HUES64 (cell line): Measurements from ENCODE around the gene LRRC70.
A peak's percentile ranks its signal among the peaks of the same experiment; 100 is the strongest.
"Not testable (repeated sequence)": the region's sequence is repeated elsewhere in the genome, so short reads cannot be mapped to it uniquely, and the experiment has no call there.

Experiments
- H3K27ac ChIP-seq: 2 replicates; pipeline ENCODE4 v1.7.0; 2013; ENCODE audit warnings: low read depth, low read length, inconsistent platforms
- H3K27me3 ChIP-seq: 2 replicates; pipeline ENCODE4 v1.6.1; 2013; ENCODE audit warnings: mild to moderate bottlenecking, low read length; ENCODE audit not compliant: insufficient read depth
- H3K36me3 ChIP-seq: 2 replicates; pipeline ENCODE4 v1.6.1; 2013; ENCODE audit warnings: mild to moderate bottlenecking, low read length; ENCODE audit not compliant: insufficient read depth
- H3K4me1 ChIP-seq: 2 replicates; pipeline ENCODE4 v1.6.1; 2013; ENCODE audit warnings: mild to moderate bottlenecking, low read length, moderate library complexity; ENCODE audit not compliant: insufficient read depth
- H3K4me3 ChIP-seq: 2 replicates; pipeline ENCODE4 v1.5.1; 2013; ENCODE audit warnings: mild to moderate bottlenecking, low read length, moderate library complexity
- H3K9ac ChIP-seq: 2 replicates; pipeline ENCODE4 v1.6.1; 2013; ENCODE audit warnings: mild to moderate bottlenecking, low read depth, low read length
- H3K9me3 ChIP-seq: 2 replicates; pipeline ENCODE4 v1.6.1; 2013; ENCODE audit warnings: low read depth, low read length; ENCODE audit not compliant: insufficient read depth
- WGBS: fragments of 150-250, 120-280 bp; methylation state at CpG from one replicate; pipeline ENCODE4 v1.1.7; 2013; ENCODE audit warnings: missing lambda C conversion rate; 5-methylcytosine and 5-hydroxymethylcytosine counted together

The LRRC70 gene

DNA sequence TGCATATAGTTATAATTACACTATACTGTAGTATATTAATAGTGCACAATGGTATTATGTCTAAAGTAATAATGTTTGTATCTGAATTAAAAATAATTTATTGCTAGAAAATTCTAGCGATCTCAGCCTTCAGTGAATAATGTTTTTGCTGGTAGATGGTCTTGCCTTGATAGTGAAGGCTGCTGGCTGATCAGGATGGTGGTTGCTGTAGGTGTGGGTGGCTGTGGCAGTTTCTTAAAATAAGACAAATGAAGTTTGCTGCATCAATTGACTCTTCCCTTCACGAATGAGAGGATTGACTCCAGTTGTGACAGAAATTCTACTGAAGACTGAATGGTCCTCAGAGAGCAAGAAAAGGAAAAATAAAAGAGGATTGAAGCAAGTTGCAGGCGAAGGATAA, 19.7 kb upstream of the LRRC70 start:
- H3K9ac ChIP-seq = no peak overlapping the region
- H3K4me3 ChIP-seq = no peak overlapping the region
- 95% methylated on average over 3 of the region's 3 CpGs for WGBS
- H3K9me3 ChIP-seq = no peaks in the 10 kb centered on the region
- H3K4me1 ChIP-seq = peaks cover 9% of the 10 kb centered on the region
- no peak overlapping the region for H3K27ac ChIP-seq
- peaks cover 25% of the 10 kb centered on the region for H3K36me3 ChIP-seq
- H3K27me3 ChIP-seq = no peaks in the 10 kb centered on the region

DNA sequence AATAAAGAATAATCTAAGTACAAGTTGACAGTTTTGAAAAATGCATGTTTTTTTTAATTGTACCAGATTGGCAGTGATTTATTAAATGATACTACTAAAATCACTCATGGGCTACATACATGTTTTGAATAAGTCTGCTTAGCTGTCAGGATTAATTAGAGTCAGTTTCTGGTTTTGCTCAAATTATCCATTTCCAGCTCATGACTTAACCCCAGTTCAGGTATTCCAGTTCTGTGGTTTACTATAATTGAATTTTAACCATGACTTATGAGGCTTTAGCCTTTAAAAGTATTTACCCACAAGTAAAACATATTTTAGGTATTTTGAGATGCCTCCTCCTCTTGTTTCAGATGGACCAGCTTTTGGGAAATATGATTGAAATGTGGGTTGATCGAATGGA, 17.8 kb upstream of the LRRC70 start:
- H3K9ac ChIP-seq = no peak overlapping the region
- no peak overlapping the region for H3K4me3 ChIP-seq
- peaks cover 26% of the 10 kb centered on the region for H3K36me3 ChIP-seq
- H3K27ac ChIP-seq = no peak overlapping the region
- H3K4me1 ChIP-seq = peaks cover 9% of the 10 kb centered on the region
- H3K27me3 ChIP-seq = no peaks in the 10 kb centered on the region
- no peaks in the 10 kb centered on the region for H3K9me3 ChIP-seq
- 95% methylated on average over 1 of the region's 1 CpG for WGBS

DNA sequence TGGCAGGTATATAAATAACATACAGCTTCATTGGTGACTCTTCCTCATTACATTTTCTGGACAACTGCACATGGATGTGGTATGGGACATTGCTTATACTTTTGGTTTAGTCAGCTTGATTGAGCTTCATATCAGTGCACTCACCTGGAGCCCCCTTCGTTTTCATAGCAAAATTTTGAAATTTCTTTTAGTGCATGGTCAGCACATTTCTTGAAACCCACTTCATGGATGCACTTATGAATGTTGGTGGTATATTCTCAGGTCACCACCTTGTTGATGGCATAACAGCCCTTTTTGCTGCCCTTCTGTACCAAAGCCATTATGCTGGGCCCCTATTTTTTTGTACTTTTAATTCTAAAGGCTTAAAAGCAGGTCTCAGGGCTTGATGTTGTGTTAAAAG, 16.7 kb upstream of the LRRC70 start:
- Histone ChIP-seq H3K27me3 (no peaks in the 10 kb centered on the region), H3K4me1 (peaks cover 9% of the 10 kb centered on the region), H3K9ac (no peak overlapping the region), H3K4me3 (no peak overlapping the region), H3K36me3 (peaks cover 30% of the 10 kb centered on the region), H3K27ac (no peak overlapping the region), H3K9me3 (peaks cover under 1% of the 10 kb centered on the region; the same call in 1 of the 2 replicates)
- WGBS = 89% methylated on average over 1 of the region's 1 CpG

DNA sequence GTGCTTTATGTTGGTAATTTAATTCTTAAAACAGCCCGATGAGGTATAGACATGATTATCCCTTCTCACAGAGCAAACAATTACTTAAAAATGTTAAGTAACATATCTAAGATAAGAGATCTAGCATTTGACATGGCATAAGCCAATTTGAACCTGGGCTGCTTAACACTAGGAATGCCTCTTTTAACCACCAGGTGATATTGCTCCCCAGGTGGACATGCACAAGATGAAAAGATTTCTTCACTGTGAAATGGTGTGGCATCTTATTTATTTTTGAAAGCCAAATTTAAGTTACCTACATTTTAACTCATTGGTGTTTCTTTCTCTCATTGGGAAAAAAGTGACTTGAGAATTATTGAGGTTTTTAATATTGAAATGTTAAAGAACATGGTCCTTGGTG, 15.8 kb upstream of the LRRC70 start:
- Histone ChIP-seq H3K27me3 (no peaks in the 10 kb centered on the region), H3K9ac (no peak overlapping the region), H3K4me1 (peaks cover 9% of the 10 kb centered on the region), H3K4me3 (no peak overlapping the region), H3K9me3 (peaks cover 6% of the 10 kb centered on the region; the same call in 1 of the 2 replicates), H3K36me3 (peaks cover 39% of the 10 kb centered on the region), H3K27ac (no peak overlapping the region)
- WGBS = no CpG with 5 or more reads among the region's 1 CpG

DNA sequence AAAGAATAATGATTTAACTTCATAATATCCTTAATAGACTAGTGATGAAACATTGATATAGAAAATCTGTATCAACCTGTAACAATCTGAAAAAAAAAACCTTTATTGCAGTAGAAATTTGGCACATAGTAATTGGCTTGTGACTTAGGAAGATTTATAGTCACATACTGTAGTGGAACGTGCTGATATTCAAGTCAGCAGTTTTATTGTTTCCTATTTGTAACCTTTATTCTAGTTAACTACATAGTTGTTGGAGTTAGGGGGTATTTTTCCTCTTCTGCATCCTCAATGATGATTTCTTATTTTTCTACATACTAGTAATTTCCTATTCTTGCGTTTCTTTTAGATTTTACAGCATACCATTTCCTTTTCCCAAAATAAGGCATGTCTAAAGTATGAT, 14.5 kb upstream of the LRRC70 start:
- WGBS = 100% methylated on average over 1 of the region's 2 CpGs
- Histone ChIP-seq H3K9me3 (peaks cover 6% of the 10 kb centered on the region; the same call in 1 of the 2 replicates), H3K36me3 (peaks cover 34% of the 10 kb centered on the region), H3K4me1 (peaks cover 16% of the 10 kb centered on the region), H3K4me3 (no peak overlapping the region), H3K27me3 (no peaks in the 10 kb centered on the region), H3K9ac (no peak overlapping the region), H3K27ac (no peak overlapping the region)

DNA sequence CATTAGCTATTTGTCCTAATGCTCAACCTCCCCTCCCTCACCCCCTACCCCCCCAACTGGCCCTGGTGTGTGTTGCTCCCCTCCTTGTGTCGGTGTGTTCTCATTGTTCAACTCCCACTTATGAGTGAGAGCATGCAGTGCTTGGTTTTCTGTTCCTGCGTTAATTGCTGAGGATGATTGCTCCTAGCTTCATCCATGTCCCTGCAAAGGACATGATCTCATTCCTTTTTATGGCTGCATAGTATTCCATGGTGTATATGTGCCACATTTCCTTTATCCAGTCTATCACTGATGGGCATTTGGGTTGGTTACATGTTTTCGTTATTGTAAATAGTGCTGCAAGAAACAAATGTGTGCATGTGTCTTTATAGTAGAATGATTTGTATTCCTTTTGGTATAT, 12.9 kb upstream of the LRRC70 start:
- 67% methylated on average over 3 of the region's 3 CpGs for WGBS
- Histone ChIP-seq H3K4me1 (peaks cover 24% of the 10 kb centered on the region), H3K36me3 (peaks cover 27% of the 10 kb centered on the region; the same call in 1 of the 2 replicates)
- H3K27me3 ChIP-seq, H3K4me3 ChIP-seq, H3K9ac ChIP-seq, H3K27ac ChIP-seq, H3K9me3 ChIP-seq: not testable (repeated sequence)

DNA sequence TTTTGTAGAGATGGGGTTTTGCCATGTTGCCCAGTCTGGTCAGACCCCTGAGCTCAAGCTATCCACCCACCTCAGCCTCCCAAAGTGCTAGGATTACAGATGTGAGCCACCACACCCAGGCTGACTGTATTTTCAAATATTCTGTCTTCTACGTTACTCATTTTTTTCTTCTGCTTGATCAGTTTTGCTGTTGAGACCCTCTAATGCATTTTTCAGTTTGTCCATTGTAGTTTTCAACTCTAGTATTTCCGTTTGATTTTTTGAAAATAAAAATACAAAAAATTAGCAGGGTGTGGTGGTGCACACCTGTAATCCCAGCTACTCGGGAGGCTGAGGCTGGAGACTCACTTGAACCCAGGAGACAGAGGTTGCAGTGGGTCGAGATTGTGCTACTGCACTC, 10.5 kb upstream of the LRRC70 start:
- peaks cover 18% of the 10 kb centered on the region; the same call in 1 of the 2 replicates for H3K36me3 ChIP-seq
- no peak overlapping the region for H3K9ac ChIP-seq
- H3K4me1 ChIP-seq = peaks cover 16% of the 10 kb centered on the region
- 94% methylated on average over 4 of the region's 4 CpGs for WGBS
- no peaks in the 10 kb centered on the region for H3K27me3 ChIP-seq
- no peak overlapping the region for H3K27ac ChIP-seq
- peaks cover 6% of the 10 kb centered on the region; the same call in 1 of the 2 replicates for H3K9me3 ChIP-seq
- H3K4me3 ChIP-seq = no peak overlapping the region

DNA sequence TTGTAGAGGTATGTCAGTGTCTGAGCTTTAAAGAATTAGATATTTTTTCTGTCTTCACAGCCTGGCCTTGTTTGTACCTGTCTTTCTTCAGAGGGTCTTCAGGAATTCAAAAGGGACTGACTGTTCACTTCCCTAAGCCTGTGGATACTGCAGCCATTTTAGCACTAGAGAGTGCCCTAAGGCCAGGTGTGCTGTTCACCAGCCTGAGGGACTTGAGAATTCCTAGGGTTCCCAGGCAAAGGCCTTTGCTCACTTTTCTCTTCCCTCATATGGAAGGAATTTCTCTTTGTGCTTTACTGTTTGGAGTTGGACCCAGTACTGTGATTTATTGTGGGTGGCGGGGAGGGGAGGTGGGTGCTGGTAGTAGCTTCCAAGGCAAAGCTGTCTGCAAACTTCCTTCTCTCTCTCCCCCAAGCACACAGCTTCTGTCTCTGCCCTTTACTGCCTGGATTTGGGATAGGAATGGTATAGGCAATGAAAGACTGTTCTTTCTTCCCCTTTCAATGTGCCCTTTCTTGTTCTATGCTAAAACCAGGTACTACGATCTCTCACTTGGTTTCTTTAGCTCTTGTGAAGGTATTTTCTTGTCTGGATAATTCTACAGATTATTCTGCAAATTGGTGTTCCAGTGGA, 9.7 kb upstream of the LRRC70 start:
- Histone ChIP-seq H3K27ac (peak overlapping the region; percentile 72), H3K4me3 (no peak overlapping the region), H3K9ac (peak overlapping the region; percentile 17; the same call in 1 of the 2 replicates), H3K4me1 (peaks cover 15% of the 10 kb centered on the region), H3K36me3 (peaks cover 18% of the 10 kb centered on the region; the same call in 1 of the 2 replicates), H3K9me3 (peaks cover 6% of the 10 kb centered on the region; the same call in 1 of the 2 replicates), H3K27me3 (no peaks in the 10 kb centered on the region)
- 93% methylated on average over 1 of the region's 2 CpGs for WGBS

DNA sequence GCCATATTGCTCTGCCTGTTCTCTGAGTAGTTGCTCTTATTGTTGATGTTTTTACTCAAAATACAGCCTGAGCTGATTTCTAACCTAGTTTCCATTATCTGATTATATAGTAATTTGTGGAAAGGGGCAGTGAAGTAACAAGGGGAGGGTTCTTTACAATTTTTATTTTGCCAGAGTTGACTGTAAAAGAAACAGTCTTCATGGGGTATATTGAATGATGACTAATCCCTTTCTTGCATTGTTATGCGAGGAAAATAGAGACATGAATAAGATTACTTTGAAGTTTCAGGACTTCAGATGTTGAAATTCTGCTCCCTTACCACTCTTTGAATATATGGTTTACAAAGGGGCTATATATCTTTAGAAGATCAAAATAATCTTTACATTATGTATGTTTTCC, 9.1 kb upstream of the LRRC70 start:
- Histone ChIP-seq H3K4me1 (peaks cover 15% of the 10 kb centered on the region), H3K9ac (peak overlapping the region; percentile 17; the same call in 1 of the 2 replicates), H3K4me3 (no peak overlapping the region), H3K36me3 (peaks cover 18% of the 10 kb centered on the region; the same call in 1 of the 2 replicates), H3K27me3 (no peaks in the 10 kb centered on the region), H3K9me3 (peaks cover 6% of the 10 kb centered on the region; the same call in 1 of the 2 replicates), H3K27ac (peak overlapping the region; percentile 72)
- WGBS = 92% methylated on average over 1 of the region's 1 CpG

DNA sequence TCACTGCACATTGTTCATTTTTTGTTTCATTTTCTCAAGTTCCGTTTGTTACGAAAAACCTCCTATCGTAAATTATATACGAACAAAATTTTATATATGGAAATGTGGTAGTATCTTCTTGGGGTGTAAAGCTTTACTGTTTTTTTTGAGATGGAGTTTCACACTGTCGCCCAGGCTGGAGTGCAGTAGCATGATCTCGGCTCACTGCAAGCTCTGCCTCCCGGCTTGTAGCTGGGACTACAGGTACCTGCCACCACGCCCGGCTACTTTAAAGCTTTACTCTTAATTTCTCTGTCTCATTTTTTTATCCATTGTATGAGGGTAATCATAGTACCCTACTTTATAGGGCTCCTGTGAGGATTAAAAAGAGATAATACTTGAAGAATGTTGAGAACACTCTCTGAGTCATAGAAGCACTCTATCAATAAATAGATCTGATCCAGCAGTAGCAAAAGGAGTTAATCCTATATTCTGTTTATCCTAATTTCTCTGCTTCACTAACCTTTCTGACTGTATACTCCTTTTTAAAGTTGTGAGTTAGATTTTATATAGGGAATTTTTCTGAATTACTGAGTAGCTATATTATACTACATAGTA, 5.6 kb upstream of the LRRC70 start:
- Histone ChIP-seq H3K4me1 (peaks cover 17% of the 10 kb centered on the region), H3K4me3 (no peak overlapping the region), H3K9ac (no peak overlapping the region), H3K36me3 (no peaks in the 10 kb centered on the region; the same call in 1 of the 2 replicates), H3K27me3 (no peaks in the 10 kb centered on the region), H3K9me3 (no peaks in the 10 kb centered on the region), H3K27ac (no peak overlapping the region)
- WGBS = 94% methylated on average over 9 of the region's 9 CpGs

DNA sequence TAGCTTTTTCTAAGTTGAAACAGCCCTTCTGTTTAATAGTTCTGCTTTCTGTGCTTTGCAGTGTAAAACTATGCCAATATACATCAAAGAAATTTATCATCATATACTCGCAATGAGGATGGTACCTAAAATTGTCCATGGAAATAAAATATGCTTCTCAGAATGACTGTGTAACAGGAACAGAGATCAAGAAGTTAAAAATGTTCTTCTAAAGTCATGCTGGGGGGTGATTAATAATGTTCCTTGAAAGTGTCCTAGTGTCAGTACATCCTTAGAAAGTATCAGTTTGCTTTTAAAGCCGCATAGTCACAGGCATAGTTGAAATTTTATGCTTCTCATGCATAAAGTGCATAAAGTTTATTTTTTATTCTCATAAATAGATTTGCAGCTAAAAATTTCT, 4.0 kb upstream of the LRRC70 start:
- H3K27ac ChIP-seq = no peak overlapping the region
- peaks cover 4% of the 10 kb centered on the region; the same call in 1 of the 2 replicates for H3K36me3 ChIP-seq
- H3K9ac ChIP-seq = no peak overlapping the region
- WGBS = 90% methylated on average over 2 of the region's 2 CpGs
- no peak overlapping the region for H3K4me3 ChIP-seq
- H3K27me3 ChIP-seq = no peaks in the 10 kb centered on the region
- no peaks in the 10 kb centered on the region for H3K9me3 ChIP-seq
- peaks cover 14% of the 10 kb centered on the region for H3K4me1 ChIP-seq
